ENCODE measurements around the gene EDDM13. TPM values are rescaled to one million over a fixed set of nuclear protein-coding genes. Genes with fewer than 3 reads are reported as not detected.
"Not testable (repeated sequence)": the region's sequence is repeated elsewhere in the genome, so short reads cannot be mapped to it uniquely, and the experiment has no call there.

The EDDM13 gene
- not detected for total RNA-seq

GRCh38 chr19:56272161-56272798 is at the start of gene EDDM13:
TSS of gene EDDM13 (plus strand) at chr19:56272748. CDS start at chr19:56272835, 87 bp downstream.
- no peaks in the 10 kb centered on the region for H3K27me3 ChIP-seq
- TF ChIP-seq POLR2A (IDR thresholded peaks at IDR 0.05) (no peak), POLR2AphosphoS5 (IDR thresholded peaks at IDR 0.05) (no peak), CTCF (IDR thresholded peaks at IDR 0.05) (no peak), EP300 (IDR thresholded peaks at IDR 0.05) (no peak)
- H3K4me1 ChIP-seq: no peaks in the 10 kb centered on the region
- no peaks in the 10 kb centered on the region for H3K9me3 ChIP-seq
- no peak within 1 kb of the TSS for H3K27ac ChIP-seq
- ATAC-seq: no peak
- no peak within 1 kb of the TSS for H3K4me3 ChIP-seq
- WGBS, 2 donors (ENCODE audit: low coverage in 1 of 2): 82 to 87% methylated on average over 5 to 6 of the region's 6 CpGs
- peaks cover 0 to 4% of the 10 kb centered on the region in 2 donors for H3K36me3 ChIP-seq

- H3K27me3 ChIP-seq: peaks cover 2% of the 10 kb centered on the region
- no peak overlapping the region for H3K27ac ChIP-seq
- TF ChIP-seq EP300 (IDR thresholded peaks at IDR 0.05): no peak
- no peak for TF ChIP-seq POLR2A (IDR thresholded peaks at IDR 0.05)
- no peaks in the 10 kb centered on the region for H3K9me3 ChIP-seq
- H3K36me3 ChIP-seq: peaks cover 0 to 19% of the 10 kb centered on the region in 2 donors
- H3K4me1 ChIP-seq: no peaks in the 10 kb centered on the region
- ATAC-seq: no peak
- no peak overlapping the region for H3K4me3 ChIP-seq
- 78 to 100% methylated on average over 1 to 4 of the region's 6 CpGs for WGBS, 2 donors (ENCODE audit: low coverage in 1 of 2)
These were observed 49.6 kb upstream of the EDDM13 start for GRCh38 chr19:56222901-56223300.

- H3K27ac ChIP-seq: no peak overlapping the region
- H3K27me3 ChIP-seq: no peaks in the 10 kb centered on the region
- H3K4me1 ChIP-seq: no peaks in the 10 kb centered on the region
- peaks cover 0 to 19% of the 10 kb centered on the region in 2 donors for H3K36me3 ChIP-seq
- TF ChIP-seq POLR2A (IDR thresholded peaks at IDR 0.05) (no peak), EP300 (IDR thresholded peaks at IDR 0.05) (no peak), POLR2AphosphoS5 (IDR thresholded peaks at IDR 0.05) (no peak), CTCF (IDR thresholded peaks at IDR 0.05) (no peak)
- WGBS, 2 donors (ENCODE audit: low coverage in 1 of 2): 87% methylated on average over 9 of the region's 9 CpGs; no CpG with 5 or more reads in 1 of the 2 donors
- no peak for ATAC-seq
- no peak overlapping the region for H3K4me3 ChIP-seq
- H3K9me3 ChIP-seq: no peaks in the 10 kb centered on the region
These were observed 49.1 kb upstream of the EDDM13 start for GRCh38 chr19:56223481-56223880.

- Histone ChIP-seq H3K36me3 (no peaks in the 10 kb centered on the region), H3K27me3 (no peaks in the 10 kb centered on the region), H3K9me3 (no peaks in the 10 kb centered on the region), H3K4me1 (no peaks in the 10 kb centered on the region), H3K27ac (no peak overlapping the region), H3K4me3 (no peak overlapping the region)
- WGBS, 2 donors (ENCODE audit: low coverage in 1 of 2): 75 to 100% methylated on average over 1 to 2 of the region's 7 CpGs
- ATAC-seq: no peak
- TF ChIP-seq POLR2AphosphoS5 (IDR thresholded peaks at IDR 0.05): no peak
- no peak for TF ChIP-seq CTCF (IDR thresholded peaks at IDR 0.05)
- TF ChIP-seq POLR2A (IDR thresholded peaks at IDR 0.05): no peak
- no peak for TF ChIP-seq EP300 (IDR thresholded peaks at IDR 0.05)
These were observed 27.3 kb upstream of the EDDM13 start for GRCh38 chr19:56245121-56245740.

- not testable (repeated sequence) for H3K27me3 ChIP-seq, H3K36me3 ChIP-seq, H3K4me3 ChIP-seq, H3K27ac ChIP-seq, H3K9me3 ChIP-seq, ATAC-seq, H3K4me1 ChIP-seq
- WGBS, 2 donors (ENCODE audit: low coverage in 1 of 2): 90 to 100% methylated on average over 1 to 2 of the region's 4 CpGs
These were observed 26.8 kb upstream of the EDDM13 start for GRCh38 chr19:56245764-56246163.

GRCh38 chr19:56248736-56249338 is 23.7 kb upstream of the EDDM13 start:
- H3K4me1 ChIP-seq, H3K9me3 ChIP-seq, H3K27ac ChIP-seq, H3K27me3 ChIP-seq, ATAC-seq, H3K4me3 ChIP-seq, H3K36me3 ChIP-seq: not testable (repeated sequence)
- WGBS, 2 donors (ENCODE audit: low coverage in 1 of 2): 100% methylated on average over 3 of the region's 8 CpGs; no CpG with 5 or more reads in 1 of the 2 donors
